HG03460 (cell line): Measurements from ENCODE around the gene SEC31A.
"Not testable (repeated sequence)": the region's sequence is repeated elsewhere in the genome, so short reads cannot be mapped to it uniquely, and the experiment has no call there.

Experiments
- ATAC-seq: cut with Tn5 transposase; IDR thresholded peaks from one replicate; pipeline ENCODE4 v1.9.1; 2021; ENCODE audit not compliant: unreplicated experiment

SEC31A gene, protein sequence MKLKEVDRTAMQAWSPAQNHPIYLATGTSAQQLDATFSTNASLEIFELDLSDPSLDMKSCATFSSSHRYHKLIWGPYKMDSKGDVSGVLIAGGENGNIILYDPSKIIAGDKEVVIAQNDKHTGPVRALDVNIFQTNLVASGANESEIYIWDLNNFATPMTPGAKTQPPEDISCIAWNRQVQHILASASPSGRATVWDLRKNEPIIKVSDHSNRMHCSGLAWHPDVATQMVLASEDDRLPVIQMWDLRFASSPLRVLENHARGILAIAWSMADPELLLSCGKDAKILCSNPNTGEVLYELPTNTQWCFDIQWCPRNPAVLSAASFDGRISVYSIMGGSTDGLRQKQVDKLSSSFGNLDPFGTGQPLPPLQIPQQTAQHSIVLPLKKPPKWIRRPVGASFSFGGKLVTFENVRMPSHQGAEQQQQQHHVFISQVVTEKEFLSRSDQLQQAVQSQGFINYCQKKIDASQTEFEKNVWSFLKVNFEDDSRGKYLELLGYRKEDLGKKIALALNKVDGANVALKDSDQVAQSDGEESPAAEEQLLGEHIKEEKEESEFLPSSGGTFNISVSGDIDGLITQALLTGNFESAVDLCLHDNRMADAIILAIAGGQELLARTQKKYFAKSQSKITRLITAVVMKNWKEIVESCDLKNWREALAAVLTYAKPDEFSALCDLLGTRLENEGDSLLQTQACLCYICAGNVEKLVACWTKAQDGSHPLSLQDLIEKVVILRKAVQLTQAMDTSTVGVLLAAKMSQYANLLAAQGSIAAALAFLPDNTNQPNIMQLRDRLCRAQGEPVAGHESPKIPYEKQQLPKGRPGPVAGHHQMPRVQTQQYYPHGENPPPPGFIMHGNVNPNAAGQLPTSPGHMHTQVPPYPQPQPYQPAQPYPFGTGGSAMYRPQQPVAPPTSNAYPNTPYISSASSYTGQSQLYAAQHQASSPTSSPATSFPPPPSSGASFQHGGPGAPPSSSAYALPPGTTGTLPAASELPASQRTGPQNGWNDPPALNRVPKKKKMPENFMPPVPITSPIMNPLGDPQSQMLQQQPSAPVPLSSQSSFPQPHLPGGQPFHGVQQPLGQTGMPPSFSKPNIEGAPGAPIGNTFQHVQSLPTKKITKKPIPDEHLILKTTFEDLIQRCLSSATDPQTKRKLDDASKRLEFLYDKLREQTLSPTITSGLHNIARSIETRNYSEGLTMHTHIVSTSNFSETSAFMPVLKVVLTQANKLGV

DNA sequence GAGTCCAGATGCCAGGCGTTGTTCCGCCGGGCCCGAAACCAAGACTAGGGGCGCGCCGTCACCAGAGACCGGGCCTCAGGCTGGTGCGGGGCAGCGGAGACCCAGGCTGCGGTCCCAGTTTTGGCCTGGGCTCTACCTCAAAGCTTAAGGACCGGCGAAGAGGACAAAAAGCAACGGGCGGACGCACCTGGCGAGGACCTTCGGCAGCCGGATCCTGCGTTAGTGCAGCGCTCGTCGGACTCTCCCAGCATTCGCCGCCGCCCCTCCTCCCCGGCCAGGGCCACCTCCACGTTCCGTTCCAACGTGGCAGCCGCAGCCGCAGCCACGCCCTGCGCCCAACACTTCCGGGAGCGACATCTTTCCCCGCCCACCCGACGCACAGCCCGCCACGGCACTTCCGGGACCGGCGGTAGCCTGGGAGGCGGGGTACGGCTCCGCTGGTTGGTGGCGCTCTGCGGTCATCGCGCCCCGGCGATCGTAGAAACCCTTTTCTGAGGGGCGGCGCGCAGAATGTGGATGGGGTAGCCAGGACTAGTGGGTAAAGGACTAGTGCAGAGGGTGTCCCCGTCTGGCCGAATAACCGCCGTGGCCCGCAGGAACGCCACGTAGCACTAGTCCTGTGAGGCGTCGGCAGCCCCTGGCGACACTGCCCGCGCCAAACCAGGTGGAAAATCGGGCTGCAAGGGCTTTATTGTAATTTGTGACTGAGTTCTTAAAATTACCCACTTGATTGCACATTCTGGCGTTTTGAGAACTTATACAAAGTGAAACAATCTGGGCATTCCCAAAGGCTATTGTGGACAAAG, at the start of gene SEC31A:
SEC31A (minus strand) TSS at position 253 of the 806 bp plus-strand sequence. CDS start 9,217 bp downstream, outside the sequence.
- ATAC-seq, result peak; percentile 86

DNA sequence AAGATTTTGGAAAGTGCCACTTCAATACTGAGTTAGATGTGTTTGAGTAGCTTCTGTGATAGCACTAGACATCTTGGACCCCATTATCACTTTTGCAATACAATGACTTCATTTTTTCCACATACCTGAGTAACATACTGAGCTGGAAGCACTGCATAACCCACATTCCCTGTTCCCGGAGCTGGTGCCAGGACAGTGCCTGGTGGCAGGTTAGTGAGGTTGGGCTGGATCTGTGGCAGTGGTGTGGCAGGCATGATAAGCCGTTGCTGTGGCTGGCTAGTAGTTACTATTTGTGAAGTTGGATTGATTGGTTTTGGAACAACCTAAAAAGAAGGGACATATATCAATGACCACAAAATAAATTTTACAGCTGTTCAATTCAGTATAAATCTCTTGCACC, 48.5 kb upstream of the SEC31A start:
- no peak for ATAC-seq

DNA sequence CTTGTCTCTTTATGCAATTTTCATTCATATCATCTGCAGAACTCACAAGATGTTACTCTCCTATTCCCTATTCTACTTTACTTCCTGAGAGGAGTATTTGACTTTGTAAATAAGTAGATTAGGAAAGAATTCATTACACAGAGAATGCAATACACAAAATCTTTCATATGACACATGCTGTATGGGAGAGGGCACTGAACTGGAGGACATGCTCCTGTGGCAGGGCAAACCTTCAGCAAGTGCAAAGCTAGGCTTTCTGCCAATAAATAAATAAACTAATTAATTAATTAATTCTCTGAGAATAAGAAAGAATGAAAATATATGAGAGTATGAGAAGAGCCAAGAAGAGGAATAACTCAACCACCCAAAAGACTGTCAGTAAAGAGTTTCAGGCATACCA, 43.5 kb upstream of the SEC31A start:
- ATAC-seq, result no peak

DNA sequence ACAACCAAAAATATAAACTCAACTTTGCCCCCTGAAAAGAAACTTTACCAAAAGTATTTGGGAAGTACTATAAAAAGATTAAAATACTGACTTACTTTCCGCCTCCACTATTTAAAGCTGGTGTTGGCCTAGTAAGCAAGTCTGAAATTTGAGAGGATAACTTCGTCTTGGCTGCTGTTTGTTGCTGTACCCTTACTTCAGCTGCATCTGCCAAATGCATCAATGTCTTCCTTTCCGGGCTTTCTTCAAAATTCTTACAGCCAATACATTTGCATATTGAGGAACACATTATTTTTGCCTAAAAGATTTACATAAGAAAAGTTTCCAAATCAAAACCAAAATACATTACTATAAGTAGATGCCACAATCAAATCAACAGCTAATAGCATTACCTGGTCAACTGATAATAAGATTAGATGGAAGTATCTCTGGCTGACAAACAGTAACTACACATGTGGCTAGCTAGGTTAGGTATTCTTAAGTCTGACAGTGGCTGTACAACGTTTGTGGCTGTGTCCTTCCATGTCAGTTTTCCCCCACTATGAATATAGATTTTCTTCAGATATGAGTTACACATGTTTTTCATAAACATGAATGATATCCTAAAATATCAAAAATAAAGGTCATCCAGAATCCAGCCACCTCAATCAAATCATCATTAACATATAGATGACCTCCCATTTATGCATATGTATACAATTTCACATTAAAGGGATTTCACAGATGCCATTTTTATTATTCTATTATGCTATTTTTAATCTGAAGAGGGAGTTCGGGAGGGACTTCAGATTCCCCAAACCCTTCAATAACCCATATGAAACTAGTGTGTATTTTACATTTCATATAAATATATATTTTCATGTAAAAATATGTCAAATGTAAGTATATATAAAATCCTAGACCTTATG, 40.1 kb upstream of the SEC31A start:
- ATAC-seq, result no peak

DNA sequence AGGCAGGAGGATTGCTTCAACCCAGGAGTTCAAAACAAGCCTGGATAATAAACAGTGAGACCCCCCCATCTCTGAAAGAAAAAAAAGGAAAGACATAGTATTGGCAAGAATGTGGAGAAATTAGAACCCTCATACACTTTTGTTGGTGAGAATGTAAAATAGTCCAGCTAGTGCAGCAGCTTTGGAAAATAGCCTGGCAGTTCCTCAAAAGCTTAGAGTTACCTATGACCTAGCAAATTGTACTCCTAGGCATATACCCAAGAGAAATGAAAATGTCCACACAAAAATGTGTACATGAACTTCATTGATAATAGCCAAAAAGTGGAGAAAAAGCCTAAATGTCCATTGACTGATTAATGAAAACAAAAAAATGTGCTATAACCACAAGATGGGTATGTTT, 30.8 kb upstream of the SEC31A start:
- no peak for ATAC-seq

DNA sequence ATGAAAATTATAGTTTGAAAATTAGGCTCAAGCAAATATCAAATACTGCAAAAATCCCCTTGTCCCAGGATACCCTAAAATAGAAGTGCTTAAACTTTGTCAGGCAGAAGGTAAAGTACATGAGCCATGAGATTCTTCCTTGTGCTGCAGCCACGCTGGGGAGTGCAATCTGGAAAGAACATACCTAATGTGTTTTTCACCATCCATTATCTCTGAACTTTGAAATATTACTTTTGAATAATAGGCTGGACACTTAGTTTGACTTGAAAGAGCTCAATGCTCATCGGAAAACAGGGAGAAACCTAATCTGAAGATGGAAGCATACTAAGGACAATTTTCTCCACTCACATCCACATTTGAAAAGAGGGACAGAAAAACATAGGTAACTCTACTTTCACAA, 28.4 kb upstream of the SEC31A start:
- ATAC-seq, result no peak

DNA sequence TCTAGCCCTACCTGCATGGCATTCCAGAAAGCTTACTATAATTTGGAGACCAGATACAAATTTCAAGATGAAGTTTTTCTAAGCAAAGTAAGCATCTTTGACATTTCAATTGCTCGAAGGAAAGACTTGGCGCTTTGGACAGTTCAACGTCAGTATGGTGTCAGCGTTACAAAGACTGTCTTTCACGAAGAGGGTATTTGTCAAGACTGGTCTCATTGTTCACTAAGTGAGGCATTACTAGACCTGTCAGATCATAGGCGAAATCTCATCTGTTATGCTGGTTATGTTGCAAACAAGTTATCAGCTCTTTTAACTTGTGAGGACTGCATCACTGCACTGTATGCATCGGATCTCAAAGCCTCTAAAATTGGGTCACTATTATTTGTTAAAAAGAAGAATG, 27.1 kb upstream of the SEC31A start:
- no peak for ATAC-seq

DNA sequence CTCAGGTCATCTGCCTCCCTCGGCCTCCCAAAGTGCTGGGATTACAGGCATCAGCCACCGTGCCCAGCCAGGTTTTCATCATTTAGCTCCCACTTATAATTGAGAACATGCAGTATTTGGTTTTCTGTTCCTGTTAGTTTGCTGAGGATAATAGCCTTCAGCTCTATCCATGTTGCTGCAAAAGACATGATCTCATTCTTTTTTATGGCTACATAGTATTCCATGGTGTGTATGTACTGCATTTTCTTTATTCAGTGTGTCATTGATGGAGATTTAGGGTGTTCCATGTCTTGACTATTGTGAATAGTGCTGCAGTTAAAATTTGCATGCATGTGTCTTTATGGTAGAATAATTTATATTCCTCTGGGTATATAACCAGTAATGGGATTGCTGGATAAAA, 23.0 kb upstream of the SEC31A start:
- ATAC-seq, result not testable (repeated sequence)

DNA sequence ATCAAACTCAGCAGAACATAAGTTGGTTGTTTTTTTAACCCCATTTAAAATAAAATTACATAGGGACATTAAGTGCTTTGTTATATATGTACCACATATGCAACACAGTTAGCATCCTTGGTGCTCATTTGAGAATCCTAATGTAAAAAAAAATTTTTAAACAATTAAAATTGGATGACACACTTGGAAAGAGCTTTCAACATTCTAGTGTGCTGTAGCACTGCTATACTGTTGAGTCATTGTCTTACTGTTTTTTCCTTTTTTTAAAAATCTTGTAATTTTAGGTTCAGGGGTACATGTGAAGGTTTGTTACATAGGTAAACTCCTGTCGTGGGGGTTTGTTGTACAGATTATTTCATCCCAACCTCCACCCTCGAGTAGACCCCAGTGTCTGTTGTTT, 22.4 kb upstream of the SEC31A start:
- ATAC-seq, result no peak

DNA sequence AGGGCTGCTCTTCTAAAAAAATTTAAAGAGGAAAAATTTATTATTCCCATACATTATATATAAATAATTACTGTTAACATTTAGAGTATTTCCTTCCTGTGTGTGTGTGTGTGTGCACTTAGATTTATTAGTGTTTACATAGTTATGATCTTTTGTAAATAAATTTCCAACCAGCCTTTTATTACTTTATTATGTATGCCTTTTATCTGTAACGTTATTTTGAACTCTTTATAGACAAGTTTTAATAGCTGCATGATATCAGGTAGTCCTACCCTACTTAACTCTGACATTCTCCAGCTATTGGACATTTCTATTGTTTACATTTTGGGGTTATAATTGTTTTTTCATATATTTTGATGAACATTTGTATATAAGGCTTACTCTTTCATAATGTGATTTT, 18.4 kb upstream of the SEC31A start:
- no peak for ATAC-seq

DNA sequence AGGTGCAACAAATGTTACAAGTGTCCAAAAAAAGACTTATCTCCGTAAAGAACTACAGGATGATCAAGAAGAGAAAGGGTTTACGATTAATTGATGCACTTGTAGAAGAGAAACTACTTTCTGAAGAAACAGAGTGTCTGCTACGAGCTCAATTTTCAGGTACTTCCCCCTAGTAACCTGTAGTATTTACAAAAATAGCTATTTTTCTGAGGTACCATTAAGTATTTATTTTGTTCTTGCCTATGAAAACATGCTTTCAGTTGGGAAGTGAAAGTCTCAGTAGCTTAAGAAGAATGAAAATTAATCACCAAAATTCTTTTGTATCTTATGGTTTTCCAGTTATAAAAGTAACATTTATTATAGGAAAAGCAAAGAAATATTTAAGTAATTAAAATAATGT, 15.5 kb upstream of the SEC31A start:
- ATAC-seq, result peak; percentile 48

DNA sequence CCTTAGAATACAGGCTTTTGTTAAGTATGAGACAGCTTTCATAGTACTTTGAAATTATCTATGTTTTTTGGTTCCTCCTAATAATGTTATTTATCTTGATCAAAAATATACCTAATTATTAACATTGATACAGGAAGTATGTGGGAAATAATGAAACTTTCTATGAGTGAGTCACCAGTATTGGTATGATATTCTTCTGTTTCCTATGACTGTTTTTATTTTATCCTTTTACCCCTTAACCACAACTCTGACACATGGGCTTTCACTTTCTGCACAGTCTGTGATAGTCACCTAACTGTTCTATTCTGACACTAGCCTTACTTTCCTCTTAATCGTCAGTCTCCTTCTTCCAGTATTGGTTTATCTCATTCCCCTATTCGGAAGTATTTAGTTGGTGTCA, 14.3 kb upstream of the SEC31A start:
- ATAC-seq, result peak; percentile 44

DNA sequence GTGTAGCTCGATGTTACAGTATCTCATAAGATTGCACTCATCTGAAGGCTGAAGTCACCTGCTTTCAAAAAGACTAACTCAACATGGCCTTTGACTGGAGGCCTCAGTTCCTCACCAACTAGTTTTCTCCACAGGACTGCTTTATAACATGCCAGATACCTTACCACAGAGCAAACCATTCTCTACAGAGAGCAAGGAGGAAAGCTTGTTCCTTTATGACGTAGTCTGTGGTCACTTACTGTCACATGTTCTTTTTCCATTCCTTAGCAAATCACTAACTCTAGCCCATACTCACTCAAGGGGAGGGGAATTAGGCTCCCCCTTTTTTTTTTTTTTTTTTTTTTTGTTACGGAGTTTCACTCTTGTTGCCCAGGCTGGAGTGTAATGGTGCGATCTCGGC, 12.8 kb upstream of the SEC31A start:
- ATAC-seq, result no peak

DNA sequence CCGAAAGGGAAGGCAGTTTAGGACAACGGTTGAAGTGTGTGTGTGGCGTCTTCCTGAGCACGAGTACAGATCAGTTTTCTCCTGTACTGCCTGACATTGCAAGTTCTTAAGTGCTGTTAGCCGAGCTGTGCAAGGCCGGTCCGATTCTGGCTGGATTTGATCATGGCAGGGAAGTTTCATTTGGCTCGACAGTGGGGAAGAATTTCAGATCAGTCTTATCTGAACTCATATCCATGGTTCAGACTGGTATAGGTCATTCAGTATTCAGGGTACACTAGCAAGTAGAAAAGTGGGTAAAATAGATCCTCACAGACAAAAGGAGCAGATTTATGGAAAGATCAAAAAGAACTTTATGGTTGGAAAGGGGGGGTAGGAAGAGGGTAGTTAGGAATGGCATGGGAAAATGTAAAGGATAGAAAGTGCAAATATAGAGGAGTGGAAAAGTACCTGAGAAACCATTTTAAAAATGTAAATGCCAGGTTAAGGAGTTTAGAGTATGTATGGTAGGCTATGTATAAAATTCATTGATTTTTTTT, 10.3 kb upstream of the SEC31A start:
- ATAC-seq, result no peak

DNA sequence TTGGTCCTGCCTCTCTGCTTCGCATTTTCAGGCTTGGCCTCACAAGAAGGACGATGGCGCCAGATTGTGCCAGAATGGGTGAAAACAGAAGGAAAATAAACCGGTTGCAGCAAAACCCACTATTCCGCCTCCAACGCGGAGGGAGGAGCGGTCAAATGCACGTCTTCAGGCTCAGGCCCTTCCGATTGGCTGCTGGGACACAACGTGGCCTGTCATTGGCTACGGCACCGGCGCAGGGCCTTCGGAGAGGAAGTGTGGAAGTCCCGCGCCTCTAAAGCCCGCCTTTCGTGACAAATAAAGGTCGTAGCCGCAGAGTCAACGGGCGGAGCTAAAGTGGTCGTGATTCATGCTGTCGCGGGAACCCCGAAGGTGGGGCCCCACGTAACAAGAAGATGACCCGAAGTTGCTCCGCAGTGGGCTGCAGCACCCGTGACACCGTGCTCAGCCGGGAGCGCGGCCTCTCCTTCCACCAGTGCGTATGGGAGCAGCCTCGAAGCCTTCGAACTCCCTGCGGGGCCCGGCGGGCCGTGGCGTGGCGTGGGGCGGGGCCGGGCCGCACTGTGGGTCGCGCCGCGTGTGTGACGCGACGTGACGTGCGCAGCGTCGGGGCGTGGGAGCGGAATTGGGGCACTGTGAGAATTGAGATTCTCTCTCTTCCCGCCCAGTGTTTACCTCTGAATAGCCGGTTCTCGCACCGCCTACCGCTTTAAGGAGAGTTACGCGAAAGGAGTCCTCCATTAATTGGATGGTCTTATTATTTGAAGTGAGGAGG, 9.6 kb upstream of the SEC31A start, which contains the start of gene THAP9:
THAP9 (plus strand) TSS at position 325 of the 772 bp plus-strand sequence; CDS start at position 393, 68 bp downstream.
- ATAC-seq, result peak; percentile 86

DNA sequence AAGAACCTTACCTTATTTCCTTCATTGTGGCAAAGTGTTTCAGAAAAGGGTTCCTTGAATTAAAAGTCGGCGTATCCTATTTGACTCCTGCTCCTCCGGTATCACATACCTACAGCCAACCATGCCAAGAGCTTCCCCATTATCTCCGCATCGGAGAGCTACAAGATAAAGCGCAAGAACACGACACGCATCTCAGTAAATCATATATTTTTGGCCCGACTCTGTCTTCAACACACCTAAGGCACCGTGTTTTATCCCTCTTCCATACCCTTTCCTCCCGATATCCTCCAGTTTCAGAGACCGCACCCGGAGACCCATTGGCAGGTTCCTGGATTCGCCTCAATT, 9.1 kb upstream of the SEC31A start:
- ATAC-seq, result peak; percentile 9

DNA sequence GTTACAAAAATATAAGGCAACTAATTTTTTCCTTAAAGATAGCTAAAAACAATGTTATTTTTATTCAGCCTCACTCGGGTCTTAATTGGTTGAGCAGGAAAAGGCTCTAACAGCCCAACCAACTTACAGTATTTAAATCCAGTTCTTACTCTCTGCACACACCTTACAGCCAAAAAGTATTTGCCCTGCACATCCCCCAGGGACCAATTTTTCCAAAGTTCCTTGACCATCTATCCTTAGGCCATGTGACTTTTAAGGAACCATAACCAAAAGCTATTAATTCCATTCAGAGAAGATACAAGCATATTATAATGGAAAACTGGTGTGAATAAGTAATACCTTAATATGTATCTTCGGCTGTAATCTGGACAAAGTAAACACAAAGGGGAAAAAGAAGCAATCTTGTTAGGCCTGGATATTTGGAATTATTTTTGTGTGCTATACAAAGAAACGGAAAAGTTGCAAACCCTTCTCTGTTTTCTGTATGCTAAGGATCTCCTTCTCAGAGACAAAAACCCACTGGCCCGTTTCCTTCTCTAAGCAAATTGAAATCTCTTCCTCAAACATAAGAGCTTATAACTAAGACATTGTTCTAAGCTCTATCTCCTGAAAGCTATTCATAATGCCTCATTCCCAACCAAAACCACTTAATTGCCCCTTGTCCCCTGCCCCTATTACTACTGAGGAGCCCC, 8.6 kb upstream of the SEC31A start:
- ATAC-seq, result no peak
